ENCODE measurements around the gene OR10G8.

DNA sequence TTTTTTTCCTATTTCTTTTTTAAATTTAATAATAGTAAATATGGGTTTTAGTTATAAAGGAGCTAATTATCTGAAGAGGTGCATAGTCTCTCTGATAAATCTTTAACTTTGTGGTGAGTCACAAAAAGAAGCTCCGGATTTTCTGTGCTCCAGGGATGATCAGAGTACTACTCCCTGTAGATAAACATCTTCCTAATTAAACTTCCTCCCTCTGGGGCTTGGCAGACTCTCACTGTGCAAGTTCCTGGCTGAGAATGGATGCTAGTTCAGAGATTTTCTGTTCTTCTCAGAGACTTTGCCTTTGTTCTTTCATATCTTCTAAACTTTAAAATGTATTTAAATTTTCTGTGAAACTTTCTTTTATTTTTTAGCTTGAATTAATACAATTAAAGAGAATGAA lies 14.7 kb downstream of the OR10G8 start, which contains the start of gene OR10G7:
- TF ChIP-seq CTCF (IDR thresholded peaks at IDR 0.05): no peak
- no peak for TF ChIP-seq POLR2A (IDR thresholded peaks at IDR 0.05)
